ENCODE results near the gene AOX1. TPM values are rescaled to one million over a fixed set of nuclear protein-coding genes. Genes with fewer than 3 reads are reported as not detected.

The AOX1 gene
- total and polyA plus RNA-seq, 9 donors, result 0.65 to 1.9 (median 1.2) TPM

DNA sequence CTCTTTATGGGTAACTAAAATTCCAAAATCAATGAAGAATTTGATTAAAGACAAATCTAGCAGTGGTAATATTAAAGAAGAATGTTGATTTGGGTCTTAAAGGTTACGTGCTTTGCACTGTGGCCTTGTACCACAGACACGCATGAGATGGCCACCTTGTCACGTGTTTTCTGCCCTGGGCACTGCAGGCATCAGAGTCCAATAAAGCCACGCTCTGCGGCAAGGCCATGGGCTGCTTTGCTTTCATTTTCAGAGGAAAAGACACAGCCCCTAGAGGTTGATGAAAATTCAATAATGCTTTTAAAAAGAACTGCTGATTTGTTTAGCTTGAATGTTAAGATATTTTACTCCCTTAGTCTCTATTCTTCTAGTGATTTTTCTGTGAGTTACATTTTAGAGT is 30.4 kb downstream of the AOX1 start:
- no peak overlapping the region for H3K4me3 ChIP-seq (ENCODE audit: low read length)
- 73% methylated on average over 3 of the region's 5 CpGs for WGBS (ENCODE audit: insufficient coverage)
- no peaks in the 10 kb centered on the region for H3K9me3 ChIP-seq (replicated peaks; ENCODE audit: control insufficient read depth, low read depth, low read length)
- H3K27me3 ChIP-seq (ENCODE audit: control insufficient read depth, insufficient read depth, low read length), result no peaks in the 10 kb centered on the region
- H3K27ac ChIP-seq (ENCODE audit: low read length), result no peak overlapping the region
- no peaks in the 10 kb centered on the region for H3K36me3 ChIP-seq (ENCODE audit: control insufficient read depth, insufficient read depth, low read length)
- no peak for DNase-seq
- no peaks in the 10 kb centered on the region for H3K4me1 ChIP-seq (ENCODE audit: control insufficient read depth, insufficient read depth, low read length)

DNA sequence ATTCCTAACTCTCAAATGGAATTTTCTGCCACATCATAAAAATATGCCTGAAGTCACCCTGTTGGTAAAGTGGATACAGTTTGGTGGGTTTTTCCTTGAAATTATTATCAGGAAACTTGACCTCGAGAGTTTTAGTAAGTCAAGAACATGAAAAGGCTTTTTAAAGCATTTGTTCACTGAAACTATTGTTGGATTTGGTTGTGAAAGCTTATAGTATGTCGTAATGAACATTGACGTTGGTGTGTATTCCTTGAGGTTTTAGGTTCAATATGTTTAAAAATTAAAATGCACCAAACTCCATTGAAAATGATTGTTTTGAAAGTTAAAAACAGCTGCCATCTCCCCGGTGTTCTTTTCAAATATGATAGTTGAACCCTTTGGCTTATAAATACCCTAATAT is 30.8 kb downstream of the AOX1 start:
- no peaks in the 10 kb centered on the region for H3K4me1 ChIP-seq (ENCODE audit: control insufficient read depth, insufficient read depth, low read length)
- no peak overlapping the region for H3K4me3 ChIP-seq (ENCODE audit: low read length)
- no peaks in the 10 kb centered on the region for H3K9me3 ChIP-seq (replicated peaks; ENCODE audit: control insufficient read depth, low read depth, low read length)
- no peaks in the 10 kb centered on the region for H3K27me3 ChIP-seq (ENCODE audit: control insufficient read depth, insufficient read depth, low read length)
- no peak overlapping the region for H3K27ac ChIP-seq (ENCODE audit: low read length)
- no CpG with 5 or more reads among the region's 4 CpGs for WGBS (ENCODE audit: insufficient coverage)
- no peaks in the 10 kb centered on the region for H3K36me3 ChIP-seq (ENCODE audit: control insufficient read depth, insufficient read depth, low read length)
- DNase-seq, result no peak

DNA sequence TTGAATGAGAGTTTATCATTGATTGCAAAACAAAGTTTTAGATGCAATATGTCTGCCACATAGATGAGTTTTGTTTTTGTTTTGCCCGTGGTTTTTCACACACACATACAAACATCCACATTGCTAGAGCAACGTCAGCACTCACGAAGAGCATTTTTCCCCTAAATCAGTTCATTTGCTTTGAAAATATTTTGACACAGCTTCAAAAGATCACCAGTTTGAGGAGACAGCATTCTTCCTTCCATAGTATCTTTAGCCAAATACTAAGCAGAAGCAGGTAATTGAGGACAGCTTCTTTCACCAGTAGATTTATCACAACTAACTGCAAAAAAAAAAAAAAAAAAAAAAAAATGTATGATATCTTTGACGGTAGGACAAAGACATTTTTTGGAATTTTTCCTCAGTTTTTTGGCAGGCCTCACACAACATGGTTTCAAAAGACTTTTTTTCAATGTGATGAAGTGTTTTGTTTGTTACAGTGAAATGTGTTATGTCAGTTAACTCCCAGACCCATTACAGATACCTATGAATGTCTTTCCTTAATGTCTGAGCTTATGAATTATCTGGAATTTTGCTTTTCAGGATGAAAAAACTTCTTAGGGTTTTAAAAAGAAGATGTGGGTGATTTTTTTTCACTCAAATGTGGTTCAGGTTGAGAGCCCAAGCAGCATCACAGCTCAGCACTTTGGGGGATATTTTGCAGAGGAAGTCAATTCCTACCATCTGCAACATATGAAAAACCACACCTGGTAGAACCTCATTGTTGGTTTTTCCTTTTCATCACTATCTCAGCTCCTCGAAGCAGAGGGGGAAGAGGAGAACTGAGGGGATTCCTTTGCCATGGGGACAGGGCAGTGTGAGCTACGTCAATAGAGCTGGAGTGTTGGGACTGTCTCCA is 31.6 kb downstream of the AOX1 start:
- Histone ChIP-seq H3K27ac (ENCODE audit: low read length) (no peak overlapping the region), H3K4me3 (ENCODE audit: low read length) (no peak overlapping the region), H3K36me3 (ENCODE audit: control insufficient read depth, insufficient read depth, low read length) (no peaks in the 10 kb centered on the region), H3K9me3 (replicated peaks; ENCODE audit: control insufficient read depth, low read depth, low read length) (no peaks in the 10 kb centered on the region), H3K4me1 (ENCODE audit: control insufficient read depth, insufficient read depth, low read length) (no peaks in the 10 kb centered on the region), H3K27me3 (ENCODE audit: control insufficient read depth, insufficient read depth, low read length) (no peaks in the 10 kb centered on the region)
- peak; percentile 50 for DNase-seq
- WGBS (ENCODE audit: insufficient coverage), result no CpG with 5 or more reads among the region's 6 CpGs

DNA sequence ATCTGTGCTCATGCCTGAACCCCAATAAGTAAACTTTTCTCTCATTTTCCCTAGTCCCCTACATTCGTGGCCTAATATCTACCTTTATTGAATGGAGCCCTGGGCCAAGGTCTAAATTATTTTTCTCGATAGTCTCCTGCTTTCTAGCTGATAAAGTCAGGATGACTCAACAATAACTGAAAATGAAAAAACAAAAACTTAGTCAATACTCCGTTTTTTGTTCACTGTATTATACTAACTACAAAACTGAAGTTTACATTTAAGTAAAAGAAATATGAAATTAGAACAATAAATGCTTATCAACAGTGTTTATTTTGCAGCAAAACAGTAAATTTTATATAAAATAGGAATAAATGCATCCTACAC is 32.2 kb downstream of the AOX1 start:
- H3K27ac ChIP-seq (ENCODE audit: low read length), result no peak overlapping the region
- DNase-seq, result no peak
- no peak overlapping the region for H3K4me3 ChIP-seq (ENCODE audit: low read length)
- H3K36me3 ChIP-seq (ENCODE audit: control insufficient read depth, insufficient read depth, low read length), result no peaks in the 10 kb centered on the region
- whole genome bisulfite sequencing (ENCODE audit: insufficient coverage), result 33% methylated on average over 1 of the region's 3 CpGs
- H3K9me3 ChIP-seq (replicated peaks; ENCODE audit: control insufficient read depth, low read depth, low read length), result no peaks in the 10 kb centered on the region
- H3K27me3 ChIP-seq (ENCODE audit: control insufficient read depth, insufficient read depth, low read length), result no peaks in the 10 kb centered on the region
- no peaks in the 10 kb centered on the region for H3K4me1 ChIP-seq (ENCODE audit: control insufficient read depth, insufficient read depth, low read length)

- no peak overlapping the region for H3K4me3 ChIP-seq (ENCODE audit: low read length)
- WGBS (ENCODE audit: insufficient coverage), result 0% methylated on average over 2 of the region's 3 CpGs
Measured at GRCh38 chr2:200618590-200619021, 32.8 kb downstream of the AOX1 start.

DNA sequence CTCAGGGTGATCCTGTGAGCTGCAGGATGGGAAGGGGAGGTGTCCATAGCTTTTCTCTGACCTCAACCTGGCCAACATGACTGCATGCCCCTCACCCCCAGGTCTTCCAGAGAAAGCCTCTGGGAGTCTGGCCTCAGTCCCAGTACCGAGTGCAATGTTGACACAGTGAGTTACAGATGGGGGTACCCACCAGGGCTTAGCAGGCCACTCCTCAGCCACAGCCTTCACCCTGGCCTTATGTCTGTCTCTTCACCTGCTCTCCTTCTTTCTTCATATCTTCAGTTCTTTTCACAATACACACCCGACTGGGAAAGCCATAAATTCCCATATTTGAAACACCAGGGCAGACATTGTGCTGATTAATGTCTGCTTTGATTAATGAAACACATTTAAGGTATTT is 33.5 kb downstream of the AOX1 start:
- H3K36me3 ChIP-seq (ENCODE audit: control insufficient read depth, insufficient read depth, low read length), result no peaks in the 10 kb centered on the region
- no peaks in the 10 kb centered on the region for H3K4me1 ChIP-seq (ENCODE audit: control insufficient read depth, insufficient read depth, low read length)
- H3K4me3 ChIP-seq (ENCODE audit: low read length), result no peak overlapping the region
- WGBS (ENCODE audit: insufficient coverage), result no CpG with 5 or more reads among the region's 2 CpGs
- no peak for DNase-seq
- H3K27ac ChIP-seq (ENCODE audit: low read length), result no peak overlapping the region
- no peaks in the 10 kb centered on the region for H3K9me3 ChIP-seq (replicated peaks; ENCODE audit: control insufficient read depth, low read depth, low read length)
- H3K27me3 ChIP-seq (ENCODE audit: control insufficient read depth, insufficient read depth, low read length), result no peaks in the 10 kb centered on the region

More at GRCh38 chr2:200618590-200619021, 32.8 kb downstream of the AOX1 start:
- H3K9me3 ChIP-seq (replicated peaks; ENCODE audit: control insufficient read depth, low read depth, low read length), result no peaks in the 10 kb centered on the region
- no peak overlapping the region for H3K27ac ChIP-seq (ENCODE audit: low read length)
- no peaks in the 10 kb centered on the region for H3K27me3 ChIP-seq (ENCODE audit: control insufficient read depth, insufficient read depth, low read length)
- no peaks in the 10 kb centered on the region for H3K4me1 ChIP-seq (ENCODE audit: control insufficient read depth, insufficient read depth, low read length)
- peak; percentile 66 for DNase-seq
- no peaks in the 10 kb centered on the region for H3K36me3 ChIP-seq (ENCODE audit: control insufficient read depth, insufficient read depth, low read length)

- WGBS (ENCODE audit: insufficient coverage), result 95% methylated on average over 4 of the region's 7 CpGs
- no peaks in the 10 kb centered on the region for H3K4me1 ChIP-seq (ENCODE audit: control insufficient read depth, insufficient read depth, low read length)
Measured at GRCh38 chr2:200620606-200621390, 35.0 kb downstream of the AOX1 start.

DNA sequence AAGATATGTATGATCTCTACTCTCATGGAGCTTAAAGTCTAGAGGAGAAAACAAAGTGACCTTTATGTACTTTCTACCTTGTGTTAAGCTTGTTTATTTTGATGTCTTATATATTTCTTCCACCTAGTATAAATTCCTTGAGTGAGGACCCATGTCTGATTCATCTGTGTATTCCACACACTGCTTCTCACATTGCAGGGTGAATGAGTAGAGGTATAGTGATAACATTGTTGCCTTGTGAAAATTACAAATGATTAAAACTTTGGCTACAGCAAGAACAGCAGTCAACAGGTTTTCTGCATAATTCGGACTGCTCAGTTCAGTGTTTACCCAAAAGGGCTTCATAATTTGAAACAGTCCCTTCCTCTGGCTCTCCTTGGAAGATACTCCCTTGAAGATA is 36.3 kb downstream of the AOX1 start:
- no peak for DNase-seq
- Histone ChIP-seq H3K4me3 (ENCODE audit: low read length) (no peak overlapping the region), H3K27me3 (ENCODE audit: control insufficient read depth, insufficient read depth, low read length) (no peaks in the 10 kb centered on the region), H3K36me3 (ENCODE audit: control insufficient read depth, insufficient read depth, low read length) (no peaks in the 10 kb centered on the region), H3K27ac (ENCODE audit: low read length) (no peak overlapping the region), H3K9me3 (replicated peaks; ENCODE audit: control insufficient read depth, low read depth, low read length) (no peaks in the 10 kb centered on the region), H3K4me1 (ENCODE audit: control insufficient read depth, insufficient read depth, low read length) (no peaks in the 10 kb centered on the region)
- no CpG with 5 or more reads among the region's 1 CpG for WGBS (ENCODE audit: insufficient coverage)

More at GRCh38 chr2:200620606-200621390, 35.0 kb downstream of the AOX1 start:
- DNase-seq, result no peak
- no peaks in the 10 kb centered on the region for H3K9me3 ChIP-seq (replicated peaks; ENCODE audit: control insufficient read depth, low read depth, low read length)
- H3K27ac ChIP-seq (ENCODE audit: low read length), result no peak overlapping the region
- H3K36me3 ChIP-seq (ENCODE audit: control insufficient read depth, insufficient read depth, low read length), result no peaks in the 10 kb centered on the region
- H3K27me3 ChIP-seq (ENCODE audit: control insufficient read depth, insufficient read depth, low read length), result no peaks in the 10 kb centered on the region
- H3K4me3 ChIP-seq (ENCODE audit: low read length), result no peak overlapping the region

DNA sequence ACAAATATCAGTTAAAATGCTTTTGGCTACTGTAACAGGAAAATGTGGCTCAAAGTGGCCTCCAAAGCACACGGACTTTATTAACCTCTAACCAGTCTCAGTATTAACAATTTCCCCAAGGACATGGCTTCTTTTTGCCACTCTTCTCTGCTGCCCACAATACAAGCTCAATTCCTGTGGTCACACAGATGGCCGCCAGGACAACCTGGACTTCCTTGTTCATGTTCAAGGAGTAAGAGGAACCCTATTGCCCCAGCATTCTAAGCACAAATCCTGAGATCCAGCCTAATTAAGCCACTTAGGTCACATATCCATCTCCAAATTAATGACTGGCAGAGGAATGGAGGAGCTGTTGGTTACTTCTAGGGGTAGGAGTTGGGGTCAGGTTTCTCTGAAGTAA is 38.2 kb downstream of the AOX1 start:
- H3K27ac ChIP-seq (ENCODE audit: low read length), result no peak overlapping the region
- no peaks in the 10 kb centered on the region for H3K36me3 ChIP-seq (ENCODE audit: control insufficient read depth, insufficient read depth, low read length)
- no peak for DNase-seq
- H3K27me3 ChIP-seq (ENCODE audit: control insufficient read depth, insufficient read depth, low read length), result no peaks in the 10 kb centered on the region
- WGBS (ENCODE audit: insufficient coverage), result 78% methylated on average over 1 of the region's 2 CpGs
- H3K4me1 ChIP-seq (ENCODE audit: control insufficient read depth, insufficient read depth, low read length), result no peaks in the 10 kb centered on the region
- H3K4me3 ChIP-seq (ENCODE audit: low read length), result no peak overlapping the region
- H3K9me3 ChIP-seq (replicated peaks; ENCODE audit: control insufficient read depth, low read depth, low read length), result no peaks in the 10 kb centered on the region

DNA sequence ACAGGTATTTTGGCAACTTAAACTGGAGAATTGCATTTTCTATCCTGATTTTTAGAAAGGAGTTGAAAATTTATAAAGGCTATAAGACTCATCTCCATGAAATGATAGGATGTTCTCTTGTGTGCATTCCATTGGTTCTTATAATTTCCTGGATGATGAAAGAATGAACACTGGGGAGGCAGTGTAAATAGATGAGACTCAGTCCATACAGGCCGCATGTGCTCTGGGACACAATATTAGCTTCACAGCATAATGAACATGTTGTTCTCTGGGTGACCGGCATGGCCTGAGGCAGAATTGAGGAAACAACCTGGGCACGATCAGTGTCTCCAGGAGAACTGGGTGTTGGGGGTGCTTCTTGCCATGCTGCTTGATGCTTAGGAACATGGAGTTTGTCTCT is 38.8 kb downstream of the AOX1 start:
- Histone ChIP-seq H3K36me3 (ENCODE audit: control insufficient read depth, insufficient read depth, low read length) (no peaks in the 10 kb centered on the region), H3K9me3 (replicated peaks; ENCODE audit: control insufficient read depth, low read depth, low read length) (no peaks in the 10 kb centered on the region), H3K27ac (ENCODE audit: low read length) (no peak overlapping the region), H3K4me3 (ENCODE audit: low read length) (no peak overlapping the region), H3K27me3 (ENCODE audit: control insufficient read depth, insufficient read depth, low read length) (no peaks in the 10 kb centered on the region), H3K4me1 (ENCODE audit: control insufficient read depth, insufficient read depth, low read length) (no peaks in the 10 kb centered on the region)
- DNase-seq, result no peak
- WGBS (ENCODE audit: insufficient coverage), result no CpG with 5 or more reads among the region's 3 CpGs

Data from muscle of leg (tissue), 11 donors.